HG03432 (cell line): ENCODE results near the gene KHK.
"Not testable (repeated sequence)": the region's sequence is repeated elsewhere in the genome, so short reads cannot be mapped to it uniquely, and the experiment has no call there.

Experiments
- ATAC-seq: cut with Tn5 transposase; IDR thresholded peaks from one replicate; pipeline ENCODE4 v1.9.1; 2021; ENCODE audit warnings: mild to moderate bottlenecking, moderate library complexity; ENCODE audit not compliant: unreplicated experiment

Gene KHK

GRCh38 chr2:27059141-27059820 is 27.3 kb upstream of the KHK start:
- no peak for ATAC-seq

- ATAC-seq = no peak
Measured at GRCh38 chr2:27060323-27060722, 26.2 kb upstream of the KHK start.

GRCh38 chr2:27065128-27065527 is 21.4 kb upstream of the KHK start:
- ATAC-seq = no peak

- no peak for ATAC-seq
Measured at GRCh38 chr2:27067385-27067784, 19.2 kb upstream of the KHK start.

GRCh38 chr2:27069436-27069835 is 17.1 kb upstream of the KHK start:
- no peak for ATAC-seq

- no peak for ATAC-seq
Measured at GRCh38 chr2:27069961-27070618, 16.5 kb upstream of the KHK start.

- peak; percentile 11 for ATAC-seq
Measured at GRCh38 chr2:27070653-27071276, 15.8 kb upstream of the KHK start.

- peak; percentile 89 for ATAC-seq
Measured at GRCh38 chr2:27071277-27071989, 15.1 kb upstream of the KHK start, which contains the start of gene OST4. OST4 (minus strand) TSS chr2:27071654.

GRCh38 chr2:27071990-27072830 is 14.4 kb upstream of the KHK start:
- peak; percentile 31 for ATAC-seq

GRCh38 chr2:27072920-27073319 is 13.7 kb upstream of the KHK start:
- no peak for ATAC-seq

- no peak for ATAC-seq
Measured at GRCh38 chr2:27073782-27074181, 12.8 kb upstream of the KHK start.

GRCh38 chr2:27074738-27075565 is 11.6 kb upstream of the KHK start:
- ATAC-seq = no peak

- not testable (repeated sequence) for ATAC-seq
Measured at GRCh38 chr2:27075566-27075871, 11.1 kb upstream of the KHK start.

- ATAC-seq = no peak
Measured at GRCh38 chr2:27076323-27076722, 10.2 kb upstream of the KHK start.

GRCh38 chr2:27077231-27077630 is 9.3 kb upstream of the KHK start:
- ATAC-seq = no peak

GRCh38 chr2:27078267-27079194 is 8.0 kb upstream of the KHK start, which contains the start of gene EMILIN1:
EMILIN1 (plus strand) TSS chr2:27078615; CDS start chr2:27079066, 451 bp downstream.
- no peak for ATAC-seq

GRCh38 chr2:27079233-27080139 is 7.1 kb upstream of the KHK start:
- no peak for ATAC-seq

GRCh38 chr2:27080140-27080469 is 6.5 kb upstream of the KHK start:
- ATAC-seq = no peak
